HEK293T (cell line): ENCODE data around the gene RAB6B.

Source experiments
- ARNT ChIP-seq: fragments of 450-650 bp; IDR thresholded peaks from 2 replicates; pipeline ENCODE4 v1.6.1; 2017; ENCODE audit warnings: mild to moderate bottlenecking
- ELF4 ChIP-seq: fragments of 450-650 bp; IDR thresholded peaks from 2 replicates; pipeline ENCODE4 v1.6.1; 2017; ENCODE audit warnings: antibody characterized with exemption
- FOXM1 ChIP-seq: fragments of 450-650 bp; IDR thresholded peaks from 2 replicates; pipeline ENCODE4 v1.6.1; 2017; ENCODE audit warnings: mild to moderate bottlenecking, borderline replicate concordance
- HDGF ChIP-seq: fragments of 450-650 bp; IDR thresholded peaks from 2 replicates; pipeline ENCODE4 v1.6.1; 2017; ENCODE audit warnings: antibody characterized with exemption, borderline replicate concordance
- PKNOX1 ChIP-seq: fragments of 450-650 bp; IDR thresholded peaks from 2 replicates; pipeline ENCODE4 v1.6.1; 2016
- SP1 ChIP-seq: fragments of 450-650 bp; IDR thresholded peaks from 2 replicates; pipeline ENCODE4 v1.6.1; 2017
- SUZ12 ChIP-seq: fragments of 450-650 bp; IDR thresholded peaks from 2 replicates; pipeline ENCODE4 v1.6.1; 2016; ENCODE audit warnings: mild to moderate bottlenecking
- TARDBP ChIP-seq: fragments of 450-650 bp; IDR thresholded peaks from 2 replicates; pipeline ENCODE4 v1.6.1; 2016

GRCh38 chr3:133924041-133924440 lies 28.4 kb upstream of the RAB6B start:
- no peak for TF ChIP-seq ARNT
- no peak for TF ChIP-seq ELF4
- TF ChIP-seq HDGF, result no peak
- TF ChIP-seq SP1, result no peak
- TF ChIP-seq FOXM1, result no peak
- TF ChIP-seq TARDBP, result no peak
- no peak for TF ChIP-seq SUZ12
- TF ChIP-seq PKNOX1, result no peak
